Suprapubic skin (tissue), 4 donors: ENCODE data around the gene MAPRE2. TPM values are rescaled to one million over a fixed set of nuclear protein-coding genes. Genes with fewer than 3 reads are reported as not detected.

ENCODE experiments used
- DNase-seq, 2 donors: peaks; one replicate each; pipeline ENCODE4 v3.0.0-alpha.2; 2019; ENCODE audit warnings: low spot score in 2 of 2
- H3K27ac ChIP-seq: fragments of 200-600 bp; sonication (generic); one replicate; pipeline ENCODE4 v1.5.1; 2019
- H3K27me3 ChIP-seq: fragments of 200-600 bp; sonication (generic); one replicate; pipeline ENCODE4 v1.5.1; 2019
- H3K36me3 ChIP-seq: fragments of 200-600 bp; sonication (generic); one replicate; pipeline ENCODE4 v1.5.1; 2019
- H3K4me1 ChIP-seq: fragments of 200-600 bp; sonication (generic); one replicate; pipeline ENCODE4 v1.5.1; 2019
- H3K4me3 ChIP-seq: fragments of 200-600 bp; sonication (generic); one replicate; pipeline ENCODE4 v1.5.1; 2019; ENCODE audit warnings: mild to moderate bottlenecking
- H3K9me3 ChIP-seq: fragments of 200-600 bp; sonication (generic); one replicate; pipeline ENCODE4 v1.5.1; 2019
- CTCF ChIP-seq, 2 donors: fragments of 200-600 bp in 1 of 2; fragments of 450-650 bp in 1 of 2; sonication (generic) in 1 of 2; IDR thresholded peaks; one replicate each; pipeline ENCODE4 v1.5.1; 2016 to 2019; ENCODE audit warnings: antibody characterized with exemption in 2 of 2, mild to moderate bottlenecking in 1 of 2, moderate library complexity in 1 of 2
- EP300 ChIP-seq: sonication (generic); formaldehyde crosslinking; IDR thresholded peaks from one replicate; pipeline ENCODE4 v1.6.1; 2017; ENCODE audit warnings: antibody characterized with exemption
- POLR2A ChIP-seq, 2 donors: fragments of 450-650 bp; IDR thresholded peaks; one replicate each; pipeline ENCODE4 v1.6.1; 2017; ENCODE audit warnings: antibody characterized with exemption in 2 of 2, mild to moderate bottlenecking in 2 of 2, moderate library complexity in 2 of 2
- POLR2AphosphoS5 ChIP-seq, 3 donors: sonication (generic); formaldehyde crosslinking; IDR thresholded peaks; one replicate each; pipeline ENCODE4 v1.6.1; 2017; ENCODE audit warnings: antibody characterized with exemption in 3 of 3
- WGBS: methylation state at CpG from one replicate; pipeline ENCODE4 v1.1.5; 2018; 5-methylcytosine and 5-hydroxymethylcytosine counted together
- total RNA-seq, 4 donors: library from RNA; depleted of rRNA; stranded (reverse); fragments of >200 nt; gene quantifications; one replicate each; pipeline ENCODE4 v1.1.0, GENCODE V29; 2016

Gene MAPRE2
- total RNA-seq, 4 donors from 2014 or later = 29.9 to 51.2 (median 37.2) TPM

GRCh38 chr18:35153609-35154272, 112.5 kb downstream of the MAPRE2 start:
- H3K9me3 ChIP-seq = no peaks in the 10 kb centered on the region
- H3K4me3 ChIP-seq = no peak overlapping the region
- no peaks in the 10 kb centered on the region for H3K27me3 ChIP-seq
- H3K36me3 ChIP-seq = no peaks in the 10 kb centered on the region
- DNase-seq = no peak
- peaks cover 8% of the 10 kb centered on the region for H3K4me1 ChIP-seq
- 81% methylated on average over 12 of the region's 12 CpGs for WGBS
- no peak overlapping the region for H3K27ac ChIP-seq
- TF ChIP-seq POLR2A (IDR thresholded peaks at IDR 0.05) (no peak), CTCF (IDR thresholded peaks at IDR 0.05) (no peak), EP300 (no peak), POLR2AphosphoS5 (IDR thresholded peaks at IDR 0.05) (no peak)

DNA sequence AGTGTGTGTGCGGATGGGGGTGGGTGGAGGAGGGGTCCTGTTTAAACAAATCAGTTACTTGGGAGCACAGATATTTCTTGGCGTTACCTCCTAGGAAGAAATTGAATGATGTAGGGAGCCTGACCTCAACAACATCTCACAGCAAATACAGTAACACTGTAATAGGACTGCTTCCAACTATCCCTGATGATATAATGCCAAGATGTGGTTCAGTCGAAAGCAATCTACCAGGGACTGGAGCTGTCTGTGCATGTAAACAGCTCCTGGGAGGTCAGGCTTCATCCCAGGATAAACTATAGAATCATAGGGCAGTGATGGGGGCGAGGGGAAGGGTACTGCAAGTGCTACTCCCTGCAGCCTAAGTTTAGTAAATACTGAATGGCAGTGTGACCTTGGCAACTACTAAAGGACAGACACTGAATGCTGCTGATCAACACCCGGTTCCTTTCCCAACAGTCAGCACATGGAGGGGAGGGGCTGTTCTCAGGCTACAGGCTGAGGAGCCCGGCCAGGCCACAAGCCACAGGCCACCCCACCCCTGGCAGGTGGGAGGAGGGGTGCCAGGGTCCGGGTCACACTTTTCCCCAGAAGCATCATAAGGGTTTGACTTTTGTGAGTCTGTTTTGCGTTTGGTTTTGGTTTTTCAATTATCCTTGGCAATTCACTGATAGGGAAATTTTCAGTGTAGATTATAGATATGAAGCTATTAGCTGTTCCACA, 114.3 kb downstream of the MAPRE2 start:
- H3K27me3 ChIP-seq = no peaks in the 10 kb centered on the region
- H3K4me1 ChIP-seq = peaks cover 8% of the 10 kb centered on the region
- no peaks in the 10 kb centered on the region for H3K36me3 ChIP-seq
- no peak for TF ChIP-seq CTCF (IDR thresholded peaks at IDR 0.05)
- no peak for TF ChIP-seq EP300
- no peak for TF ChIP-seq POLR2AphosphoS5 (IDR thresholded peaks at IDR 0.05)
- no peak overlapping the region for H3K27ac ChIP-seq
- 24% methylated on average over 8 of the region's 8 CpGs for WGBS
- H3K4me3 ChIP-seq = no peak overlapping the region
- no peaks in the 10 kb centered on the region for H3K9me3 ChIP-seq
- no peak for DNase-seq

DNA sequence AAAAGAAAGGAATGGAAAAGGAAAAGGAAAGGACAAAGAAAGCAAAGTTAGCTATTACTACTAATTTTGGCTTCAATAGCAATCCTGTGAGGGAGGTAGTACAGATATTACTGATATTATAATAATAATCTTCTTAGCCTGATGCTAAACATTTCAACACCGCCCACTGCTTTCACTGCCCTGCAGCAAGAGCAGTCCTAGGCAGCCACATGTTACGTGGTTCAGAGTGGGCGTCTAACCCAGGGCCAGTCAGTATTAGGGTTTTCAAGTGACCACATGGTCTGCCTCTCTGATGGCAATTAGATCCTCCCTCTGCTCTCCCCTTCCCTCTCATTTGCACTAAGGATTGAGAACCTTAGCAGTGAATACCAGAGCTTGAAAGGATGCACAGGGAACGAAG, 116.0 kb downstream of the MAPRE2 start:
- H3K27me3 ChIP-seq = no peaks in the 10 kb centered on the region
- no peak overlapping the region for H3K27ac ChIP-seq
- H3K9me3 ChIP-seq = no peaks in the 10 kb centered on the region
- no peaks in the 10 kb centered on the region for H3K36me3 ChIP-seq
- DNase-seq = no peak
- TF ChIP-seq POLR2A (IDR thresholded peaks at IDR 0.05) = no peak
- 76% methylated on average over 4 of the region's 4 CpGs for WGBS
- H3K4me1 ChIP-seq = peaks cover 8% of the 10 kb centered on the region
- no peak overlapping the region for H3K4me3 ChIP-seq

DNA sequence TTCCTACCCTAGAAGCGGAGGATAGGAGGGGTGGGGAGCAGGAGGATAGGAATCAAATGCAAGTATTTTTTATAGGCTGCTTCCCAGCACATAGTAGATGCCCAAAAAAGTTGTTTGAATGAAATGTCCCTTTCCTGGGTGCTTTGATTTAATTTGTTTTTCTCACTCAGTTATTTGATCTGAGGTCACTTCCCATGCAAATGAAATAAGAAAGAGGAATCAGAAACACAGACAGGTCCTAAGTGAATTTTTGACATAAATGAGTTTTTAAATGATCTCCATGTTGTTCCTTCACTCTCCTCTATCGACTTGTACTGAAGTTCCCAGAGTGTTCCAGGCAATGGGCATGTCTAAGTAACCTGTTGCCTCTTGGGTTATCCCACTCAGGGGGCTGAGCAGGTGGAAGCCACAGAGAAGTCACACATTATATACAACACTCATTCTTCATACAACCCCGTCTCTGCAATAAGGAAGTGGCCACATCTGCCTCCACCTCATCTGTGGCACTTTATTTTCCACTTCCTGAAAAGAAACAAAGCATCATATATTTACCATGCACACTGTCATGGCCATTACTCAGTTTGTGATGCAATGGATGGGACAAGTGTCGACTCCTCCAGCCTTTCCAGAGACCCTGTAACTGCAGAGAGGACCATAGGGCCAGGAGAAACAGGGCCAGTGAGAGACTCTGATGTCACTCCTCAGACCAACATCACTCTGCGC, 117.7 kb downstream of the MAPRE2 start:
- H3K27ac ChIP-seq = no peak overlapping the region
- H3K27me3 ChIP-seq = no peaks in the 10 kb centered on the region
- H3K4me1 ChIP-seq = peaks cover 12% of the 10 kb centered on the region
- no peak overlapping the region for H3K4me3 ChIP-seq
- no peak for DNase-seq
- no peaks in the 10 kb centered on the region for H3K36me3 ChIP-seq
- 73% methylated on average over 5 of the region's 5 CpGs for WGBS
- TF ChIP-seq POLR2A (IDR thresholded peaks at IDR 0.05) (no peak), EP300 (no peak), POLR2AphosphoS5 (IDR thresholded peaks at IDR 0.05) (no peak), CTCF (IDR thresholded peaks at IDR 0.05) (no peak)
- H3K9me3 ChIP-seq = no peaks in the 10 kb centered on the region

DNA sequence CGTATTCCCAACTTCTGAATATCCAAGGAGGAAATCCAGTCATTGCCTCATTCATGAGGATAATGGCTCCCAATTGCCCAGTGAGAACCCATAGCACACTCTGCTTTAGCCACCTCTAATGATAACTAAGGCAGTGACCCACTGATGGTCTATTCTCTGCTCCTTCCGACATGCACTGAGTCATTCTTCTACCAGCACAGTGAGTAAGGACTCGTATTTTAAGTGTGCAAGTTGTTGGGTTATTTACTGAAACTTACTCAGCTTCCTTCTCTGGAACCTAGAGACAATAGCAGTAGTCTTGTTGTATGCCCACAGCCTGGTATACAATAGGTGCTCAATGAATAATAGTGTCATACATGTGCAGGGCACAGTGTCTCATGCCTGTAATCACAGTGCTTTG, 118.6 kb downstream of the MAPRE2 start:
- peaks cover 15% of the 10 kb centered on the region for H3K4me1 ChIP-seq
- no peaks in the 10 kb centered on the region for H3K36me3 ChIP-seq
- no peaks in the 10 kb centered on the region for H3K27me3 ChIP-seq
- H3K4me3 ChIP-seq = no peak overlapping the region
- H3K27ac ChIP-seq = no peak overlapping the region
- 89% methylated on average over 3 of the region's 3 CpGs for WGBS
- no peaks in the 10 kb centered on the region for H3K9me3 ChIP-seq
- no peak for DNase-seq
- TF ChIP-seq EP300 (no peak), CTCF (IDR thresholded peaks at IDR 0.05) (no peak), POLR2A (IDR thresholded peaks at IDR 0.05) (no peak), POLR2AphosphoS5 (IDR thresholded peaks at IDR 0.05) (no peak)
